HCT116 (cell line): Measurements from ENCODE around the gene MOV10L1. TPM values are rescaled to one million over a fixed set of nuclear protein-coding genes. Genes with fewer than 3 reads are reported as not detected.

ENCODE experiments used
- ATAC-seq: fragments of 200-7000 bp; cut with Tn5 transposase; 2 replicates; pipeline ENCODE4 v1.9.1; 2020; ENCODE audit warnings: mild to moderate bottlenecking, moderate library complexity
- BruUV-seq: library from RNA; stranded (reverse); fragments of 400-500 nt; replicated peaks from 2 replicates; lab custom pipeline; 2021; lab: Mats Ljungman, UMichigan
- CTCF ChIA-PET: fragments of 300-600 bp; sonication (Branson Sonifier 250); formaldehyde crosslinking; loops from one replicate; lab custom pipeline; 2021; ENCODE audit warnings: antibody characterized with exemption; lab: Charles Lee
- POLR2A ChIA-PET: fragments of 300-600, 350-600 bp; sonication (Branson Sonifier 250); formaldehyde crosslinking; loops from one replicate; lab custom pipeline; 2021; ENCODE audit warnings: antibody characterized with exemption; lab: Charles Lee
- RAD21 ChIA-PET, 2 experiments: fragments of 300-600 bp; sonication (Branson Sonifier 250); formaldehyde crosslinking; loops; one replicate each; lab custom pipeline; 2023; ENCODE audit warnings: low total read pairs in 2 of 2; ENCODE audit not compliant: uncharacterized antibody in 2 of 2, unreplicated experiment in 2 of 2, low non-redundant PET in 1 of 2; lab: Charles Lee
- DNase-seq: peaks from one replicate; pipeline ENCODE4 v3.0.0-alpha.2; 2010; ENCODE audit warnings: low read depth, low spot score
- H2AFZ ChIP-seq: fragments of 200-600 bp; shearing (Covaris generic), sonication (generic); 2 replicates; pipeline ENCODE4 v1.6.1; 2017; ENCODE audit warnings: low read depth, mixed run types, mixed read lengths, antibody characterized with exemption, low read length; ENCODE audit not compliant: poor library complexity, severe bottlenecking
- H3K27ac ChIP-seq: 2 replicates; pipeline ENCODE4 v1.5.1; 2012; ENCODE audit warnings: low read depth, low read length
- H3K27me3 ChIP-seq: fragments of 200-600 bp; sonication (generic); 2 replicates; pipeline ENCODE4 v1.6.1; 2016; ENCODE audit warnings: mixed run types, low read length, mixed read lengths; ENCODE audit not compliant: insufficient read depth
- H3K36me3 ChIP-seq, 2 experiments: fragments of 200-500 bp in 1 of 2; fragments of 200-600 bp in 1 of 2; sonication (Bioruptor generic) in 1 of 2; sonication (generic) in 1 of 2; 2 replicates each; pipeline versions ENCODE4 v1.5.1 to v1.6.1; 2014 to 2016; ENCODE audit warnings: low read length in 2 of 2, inconsistent platforms in 1 of 2, mixed read lengths in 1 of 2, mixed run types in 1 of 2; ENCODE audit not compliant: insufficient read depth in 2 of 2, control insufficient read depth in 1 of 2
- H3K4me1 ChIP-seq, 2 experiments: fragments of 200-600 bp in 1 of 2; sonication (generic) in 1 of 2; 2 replicates each; pipeline versions ENCODE4 v1.5.1 to v1.6.1; 2012 to 2017; ENCODE audit warnings: low read length in 2 of 2, inconsistent platforms in 1 of 2, mild to moderate bottlenecking in 1 of 2, mixed read lengths in 1 of 2, mixed run types in 1 of 2, moderate library complexity in 1 of 2; ENCODE audit not compliant: insufficient read depth in 2 of 2, control insufficient read depth in 1 of 2
- H3K4me2 ChIP-seq: fragments of 200-600 bp; sonication (generic); 2 replicates; pipeline ENCODE4 v1.6.1; 2017; ENCODE audit warnings: mixed run types, low read length, mixed read lengths
- H3K4me3 ChIP-seq, 2 experiments: fragments of 200-600 bp in 1 of 2; sonication (generic) in 1 of 2; replicated peaks in 1 of 2; 2 replicates each; pipeline ENCODE4 v1.5.1; 2011 to 2016; ENCODE audit warnings: low read length in 2 of 2, control low read depth in 1 of 2, low read depth in 1 of 2, mild to moderate bottlenecking in 1 of 2, mixed read lengths in 1 of 2, mixed run types in 1 of 2
- H3K79me2 ChIP-seq: fragments of 200-600 bp; sonication (generic); 2 replicates; pipeline ENCODE4 v1.6.1; 2017; ENCODE audit warnings: mild to moderate bottlenecking, mixed run types, low read length, moderate library complexity, mixed read lengths; ENCODE audit not compliant: insufficient read depth
- H3K9ac ChIP-seq: fragments of 200-600 bp; sonication (generic); 2 replicates; pipeline ENCODE4 v1.6.1; 2016; ENCODE audit warnings: low read length, mixed read lengths
- H3K9me2 ChIP-seq: fragments of 200-600 bp; sonication (generic), shearing (Covaris generic); 2 replicates; pipeline ENCODE4 v1.6.1; 2017; ENCODE audit warnings: mixed run types, mild to moderate bottlenecking, moderate library complexity; ENCODE audit not compliant: insufficient read depth
- H3K9me3 ChIP-seq, 2 experiments: fragments of 200-500 bp in 1 of 2; fragments of 200-600 bp in 1 of 2; sonication (Bioruptor generic) in 1 of 2; sonication (generic) in 1 of 2; 2 replicates each; pipeline ENCODE4 v1.6.1; 2014 to 2017; ENCODE audit warnings: low read length in 2 of 2, mixed read lengths in 2 of 2, inconsistent platforms in 1 of 2, low read depth in 1 of 2, mild to moderate bottlenecking in 1 of 2, mixed run types in 1 of 2, moderate library complexity in 1 of 2; ENCODE audit not compliant: control insufficient read depth in 1 of 2, insufficient read depth in 1 of 2
- H4K20me1 ChIP-seq: fragments of 200-600 bp; sonication (generic), shearing (Covaris generic); 2 replicates; pipeline ENCODE4 v1.6.1; 2017; ENCODE audit warnings: mixed run types, mild to moderate bottlenecking, moderate library complexity; ENCODE audit not compliant: insufficient read depth
- CBX3 ChIP-seq: IDR thresholded peaks from 2 replicates; pipeline ENCODE4 v1.6.1; 2012; ENCODE audit warnings: low read depth
- CEBPB ChIP-seq: IDR thresholded peaks from 2 replicates; pipeline ENCODE4 v1.6.1; 2012; ENCODE audit warnings: low read depth
- FOSL1 ChIP-seq: IDR thresholded peaks from 2 replicates; pipeline ENCODE4 v1.6.1; 2012; ENCODE audit warnings: low read depth
- POLR2A ChIP-seq: IDR thresholded peaks from 2 replicates; pipeline ENCODE4 v1.7.0; 2011; ENCODE audit warnings: borderline replicate concordance; ENCODE audit not compliant: insufficient read depth, insufficient read length; ENCODE audit errors: extremely low read depth
- POLR2AphosphoS5 ChIP-seq: IDR thresholded peaks from 2 replicates; pipeline ENCODE4 v1.6.1; 2011; ENCODE audit warnings: mild to moderate bottlenecking, low read depth, low read length, moderate library complexity
- RAD21 ChIP-seq: IDR thresholded peaks from 2 replicates; pipeline ENCODE4 v1.6.1; 2012; ENCODE audit warnings: low read depth, mild to moderate bottlenecking
- SIN3A ChIP-seq: IDR thresholded peaks from 2 replicates; pipeline ENCODE4 v1.6.1; 2012; ENCODE audit warnings: low read depth
- SRF ChIP-seq: IDR thresholded peaks from 2 replicates; pipeline ENCODE4 v1.6.1; 2012; ENCODE audit warnings: low read depth
- TCF7L2 ChIP-seq: IDR thresholded peaks from 2 replicates; pipeline ENCODE4 v1.7.0; 2011; ENCODE audit warnings: borderline replicate concordance, inconsistent platforms; ENCODE audit not compliant: insufficient read depth, insufficient read length; ENCODE audit errors: extremely low read depth
- YY1 ChIP-seq: IDR thresholded peaks from 2 replicates; pipeline ENCODE4 v1.6.1; 2011; ENCODE audit warnings: low read length, low read depth, moderate library complexity, mild to moderate bottlenecking; ENCODE audit not compliant: insufficient replicate concordance; ENCODE audit errors: extremely low read depth
- intact Hi-C: fragments of 100-400 bp; cut with micrococcal nuclease; formaldehyde crosslinking; loops from 2 replicates; pipeline ENCODE4 v1.10.0; 2022
- total RNA-seq: library from RNA; stranded (reverse); gene quantifications from one replicate; pipeline ENCODE4 v1.2.1, GENCODE V29; 2021; ENCODE audit not compliant: unreplicated experiment
- TF ChIP-seq, protein P1 (sequence below): IDR thresholded peaks from 2 replicates; pipeline ENCODE4 v1.6.1; 2012; ENCODE audit warnings: low read depth

The MOV10L1 gene
- total RNA-seq, 1 experiment from 2014 or later, result not detected

DNA sequence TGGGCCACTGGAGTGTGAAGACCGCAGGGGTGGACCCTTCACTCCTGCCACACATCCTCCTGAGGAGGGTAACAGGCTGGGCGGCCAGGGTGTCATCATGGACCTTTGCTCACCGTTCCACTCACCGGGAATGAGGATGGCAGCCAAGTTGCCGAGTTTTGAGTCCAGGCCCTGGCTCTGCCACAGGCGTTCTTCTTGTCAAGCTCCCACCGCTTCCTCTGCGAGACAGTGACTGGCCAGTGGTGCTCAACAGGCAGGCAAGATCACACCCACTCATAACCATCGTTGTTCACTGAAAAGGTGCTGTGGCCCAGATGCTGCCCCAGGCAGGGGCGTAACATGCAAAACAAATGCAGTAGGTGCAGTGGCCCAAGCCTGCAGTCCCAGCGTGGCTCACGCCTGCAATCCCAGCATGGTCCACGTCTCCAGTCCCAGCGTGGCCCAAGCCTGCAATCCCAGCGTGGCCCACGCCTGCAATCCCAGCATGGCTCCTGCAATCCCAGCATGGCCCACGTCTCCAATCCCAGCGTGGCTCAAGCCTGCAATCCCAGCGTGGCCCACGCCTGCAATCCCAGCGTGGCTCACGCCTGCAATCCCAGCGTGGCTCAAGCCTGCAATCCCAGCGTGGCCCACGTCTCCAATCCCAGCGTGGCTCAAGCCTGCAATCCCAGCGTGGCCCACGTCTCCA is 75.8 kb downstream of the MOV10L1 start:
- ChIA-PET POLR2A (no interaction called here), RAD21 (no interaction called here), CTCF (no interaction called here)
- Histone ChIP-seq H3K9me3 (no peaks in the 10 kb centered on the region), H2AFZ (no peak overlapping the region), H3K4me3 (no peak overlapping the region), H3K9me2 (no peaks in the 10 kb centered on the region), H3K36me3 (no peaks in the 10 kb centered on the region), H3K27me3 (no peaks in the 10 kb centered on the region), H3K27ac (no peak overlapping the region), H3K4me1 (no peaks in the 10 kb centered on the region), H3K79me2 (no peaks in the 10 kb centered on the region), H3K9ac (no peak overlapping the region), H3K4me2 (no peak overlapping the region), H4K20me1 (no peaks in the 10 kb centered on the region)
- ATAC-seq, result no peak
- TF ChIP-seq YY1 (no peak), RAD21 (no peak), POLR2AphosphoS5 (no peak), CEBPB (no peak), FOSL1 (no peak), SIN3A (no peak), POLR2A (no peak), CBX3 (no peak), TCF7L2 (no peak), SRF (no peak)
- TF ChIP-seq, protein P1, sequence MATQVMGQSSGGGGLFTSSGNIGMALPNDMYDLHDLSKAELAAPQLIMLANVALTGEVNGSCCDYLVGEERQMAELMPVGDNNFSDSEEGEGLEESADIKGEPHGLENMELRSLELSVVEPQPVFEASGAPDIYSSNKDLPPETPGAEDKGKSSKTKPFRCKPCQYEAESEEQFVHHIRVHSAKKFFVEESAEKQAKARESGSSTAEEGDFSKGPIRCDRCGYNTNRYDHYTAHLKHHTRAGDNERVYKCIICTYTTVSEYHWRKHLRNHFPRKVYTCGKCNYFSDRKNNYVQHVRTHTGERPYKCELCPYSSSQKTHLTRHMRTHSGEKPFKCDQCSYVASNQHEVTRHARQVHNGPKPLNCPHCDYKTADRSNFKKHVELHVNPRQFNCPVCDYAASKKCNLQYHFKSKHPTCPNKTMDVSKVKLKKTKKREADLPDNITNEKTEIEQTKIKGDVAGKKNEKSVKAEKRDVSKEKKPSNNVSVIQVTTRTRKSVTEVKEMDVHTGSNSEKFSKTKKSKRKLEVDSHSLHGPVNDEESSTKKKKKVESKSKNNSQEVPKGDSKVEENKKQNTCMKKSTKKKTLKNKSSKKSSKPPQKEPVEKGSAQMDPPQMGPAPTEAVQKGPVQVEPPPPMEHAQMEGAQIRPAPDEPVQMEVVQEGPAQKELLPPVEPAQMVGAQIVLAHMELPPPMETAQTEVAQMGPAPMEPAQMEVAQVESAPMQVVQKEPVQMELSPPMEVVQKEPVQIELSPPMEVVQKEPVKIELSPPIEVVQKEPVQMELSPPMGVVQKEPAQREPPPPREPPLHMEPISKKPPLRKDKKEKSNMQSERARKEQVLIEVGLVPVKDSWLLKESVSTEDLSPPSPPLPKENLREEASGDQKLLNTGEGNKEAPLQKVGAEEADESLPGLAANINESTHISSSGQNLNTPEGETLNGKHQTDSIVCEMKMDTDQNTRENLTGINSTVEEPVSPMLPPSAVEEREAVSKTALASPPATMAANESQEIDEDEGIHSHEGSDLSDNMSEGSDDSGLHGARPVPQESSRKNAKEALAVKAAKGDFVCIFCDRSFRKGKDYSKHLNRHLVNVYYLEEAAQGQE, result no peak
- intact Hi-C loops, result no loop called here
- no peak for DNase-seq
- BruUV-seq, result no TSS peak
